ENCODE results near the gene MRS2. TPM values are rescaled to one million over a fixed set of nuclear protein-coding genes. Genes with fewer than 3 reads are reported as not detected.
"Not testable (repeated sequence)": the region's sequence is repeated elsewhere in the genome, so short reads cannot be mapped to it uniquely, and the experiment has no call there.

The MRS2 gene
- total RNA-seq, 1 donor from 2014 or later, result 18.5 TPM

GRCh38 chr6:24374612-24375011, 28.1 kb upstream of the MRS2 start:
- TF ChIP-seq, protein P1, sequence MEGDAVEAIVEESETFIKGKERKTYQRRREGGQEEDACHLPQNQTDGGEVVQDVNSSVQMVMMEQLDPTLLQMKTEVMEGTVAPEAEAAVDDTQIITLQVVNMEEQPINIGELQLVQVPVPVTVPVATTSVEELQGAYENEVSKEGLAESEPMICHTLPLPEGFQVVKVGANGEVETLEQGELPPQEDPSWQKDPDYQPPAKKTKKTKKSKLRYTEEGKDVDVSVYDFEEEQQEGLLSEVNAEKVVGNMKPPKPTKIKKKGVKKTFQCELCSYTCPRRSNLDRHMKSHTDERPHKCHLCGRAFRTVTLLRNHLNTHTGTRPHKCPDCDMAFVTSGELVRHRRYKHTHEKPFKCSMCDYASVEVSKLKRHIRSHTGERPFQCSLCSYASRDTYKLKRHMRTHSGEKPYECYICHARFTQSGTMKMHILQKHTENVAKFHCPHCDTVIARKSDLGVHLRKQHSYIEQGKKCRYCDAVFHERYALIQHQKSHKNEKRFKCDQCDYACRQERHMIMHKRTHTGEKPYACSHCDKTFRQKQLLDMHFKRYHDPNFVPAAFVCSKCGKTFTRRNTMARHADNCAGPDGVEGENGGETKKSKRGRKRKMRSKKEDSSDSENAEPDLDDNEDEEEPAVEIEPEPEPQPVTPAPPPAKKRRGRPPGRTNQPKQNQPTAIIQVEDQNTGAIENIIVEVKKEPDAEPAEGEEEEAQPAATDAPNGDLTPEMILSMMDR (IDR thresholded peaks at IDR 0.05), result no peak
- no peak for DNase-seq (ENCODE audit: extremely low spot score, unreplicated experiment)
- no peak overlapping the region for H3K4me3 Mint-ChIP-seq (ENCODE audit: unreplicated experiment)
- H3K9me3 Mint-ChIP-seq (ENCODE audit: unreplicated experiment), result peaks cover 5% of the 10 kb centered on the region
- peaks cover 26% of the 10 kb centered on the region for H3K27me3 Mint-ChIP-seq (ENCODE audit: unreplicated experiment)
- no peaks in the 10 kb centered on the region for H3K36me3 Mint-ChIP-seq (ENCODE audit: unreplicated experiment)
- H3K27ac Mint-ChIP-seq (ENCODE audit: unreplicated experiment), result no peak overlapping the region
- H3K4me1 Mint-ChIP-seq (ENCODE audit: unreplicated experiment), result peaks cover 5% of the 10 kb centered on the region

GRCh38 chr6:24376871-24377270, 25.9 kb upstream of the MRS2 start:
- no peaks in the 10 kb centered on the region for H3K36me3 Mint-ChIP-seq (ENCODE audit: unreplicated experiment)
- H3K27me3 Mint-ChIP-seq (ENCODE audit: unreplicated experiment), result peaks cover 35% of the 10 kb centered on the region
- H3K9me3 Mint-ChIP-seq (ENCODE audit: unreplicated experiment), result peaks cover 5% of the 10 kb centered on the region
- DNase-seq (ENCODE audit: extremely low spot score, unreplicated experiment), result no peak
- H3K27ac Mint-ChIP-seq (ENCODE audit: unreplicated experiment), result no peak overlapping the region
- H3K4me1 Mint-ChIP-seq (ENCODE audit: unreplicated experiment), result peaks cover 5% of the 10 kb centered on the region
- TF ChIP-seq, protein P1 (IDR thresholded peaks at IDR 0.05), result no peak
- H3K4me3 Mint-ChIP-seq (ENCODE audit: unreplicated experiment), result no peak overlapping the region

DNA sequence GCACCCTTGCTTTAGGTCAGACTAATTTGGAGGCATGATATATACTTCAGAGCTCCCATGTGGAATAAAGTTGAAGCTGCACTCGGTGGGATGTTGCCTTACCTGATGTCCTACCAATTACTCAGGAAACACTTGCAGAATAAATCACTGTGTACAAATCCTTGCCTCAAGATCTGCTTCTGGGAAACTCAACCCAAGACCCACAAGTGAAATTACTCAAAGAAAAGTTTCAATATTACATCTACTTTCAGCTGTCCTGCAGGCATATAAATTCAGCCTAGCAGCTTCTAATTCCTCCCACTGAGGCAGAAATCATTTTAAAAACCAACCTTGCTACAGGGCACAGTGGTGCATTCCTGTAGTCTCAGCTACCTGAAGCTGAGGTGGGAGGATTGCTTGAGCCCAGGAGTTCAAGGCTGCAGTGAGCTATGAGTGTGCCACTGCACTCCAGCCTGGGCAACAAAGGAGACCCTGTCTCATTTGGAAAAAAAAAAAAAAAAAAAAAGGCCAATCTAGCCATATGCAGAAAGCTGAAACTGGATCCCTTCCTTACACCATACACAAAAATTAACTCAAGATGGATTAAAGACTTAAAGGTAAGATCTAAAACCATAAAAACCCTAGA, 24.2 kb upstream of the MRS2 start:
- peaks cover 5% of the 10 kb centered on the region for H3K4me1 Mint-ChIP-seq (ENCODE audit: unreplicated experiment)
- TF ChIP-seq, protein P1 (IDR thresholded peaks at IDR 0.05), result no peak
- no peak overlapping the region for H3K4me3 Mint-ChIP-seq (ENCODE audit: unreplicated experiment)
- no peak overlapping the region for H3K27ac Mint-ChIP-seq (ENCODE audit: unreplicated experiment)
- peaks cover 35% of the 10 kb centered on the region for H3K27me3 Mint-ChIP-seq (ENCODE audit: unreplicated experiment)
- no peaks in the 10 kb centered on the region for H3K9me3 Mint-ChIP-seq (ENCODE audit: unreplicated experiment)
- H3K36me3 Mint-ChIP-seq (ENCODE audit: unreplicated experiment), result peaks cover under 1% of the 10 kb centered on the region
- DNase-seq (ENCODE audit: extremely low spot score, unreplicated experiment), result no peak

DNA sequence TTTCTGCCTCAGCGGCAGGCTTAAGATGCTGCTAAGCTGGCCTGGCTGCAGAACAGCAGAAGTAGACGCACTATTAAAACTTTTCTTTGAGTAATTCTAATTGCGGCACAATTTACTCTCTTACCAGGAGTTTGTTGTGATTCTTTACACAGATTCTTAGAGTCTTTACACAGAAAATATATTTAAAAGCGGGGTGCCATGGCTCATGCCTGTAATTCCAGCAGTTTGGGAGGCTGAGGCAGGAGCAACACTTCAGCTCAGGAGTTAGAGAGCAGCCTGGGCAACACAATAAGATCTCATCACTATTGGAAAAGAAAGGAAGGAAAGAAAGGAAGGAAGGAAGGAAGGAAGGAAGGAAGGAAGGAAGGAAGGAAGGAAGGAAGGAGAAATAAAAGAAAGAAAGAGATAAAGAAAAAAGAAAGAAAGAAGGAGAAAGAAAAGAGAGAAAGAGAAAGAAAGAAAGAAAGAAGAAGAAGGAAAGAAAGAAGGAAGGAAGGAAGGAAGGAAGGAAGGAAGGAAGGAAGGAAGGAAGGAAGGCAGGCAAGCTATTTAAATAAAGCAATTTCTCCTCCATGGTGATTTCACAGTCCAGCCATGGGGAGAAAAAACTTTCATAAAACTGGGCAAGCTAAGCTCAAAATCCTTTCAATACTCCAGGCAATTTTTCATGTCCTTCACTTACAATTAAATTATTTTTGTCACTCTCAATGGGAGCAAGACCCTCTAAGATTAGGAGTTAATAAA, 21.1 kb upstream of the MRS2 start:
- TF ChIP-seq, protein P1 (IDR thresholded peaks at IDR 0.05), result no peak
- H3K4me3 Mint-ChIP-seq (ENCODE audit: unreplicated experiment), result no peak overlapping the region
- H3K4me1 Mint-ChIP-seq (ENCODE audit: unreplicated experiment), result peaks cover 5% of the 10 kb centered on the region
- no peaks in the 10 kb centered on the region for H3K9me3 Mint-ChIP-seq (ENCODE audit: unreplicated experiment)
- no peak for DNase-seq (ENCODE audit: extremely low spot score, unreplicated experiment)
- peaks cover 2% of the 10 kb centered on the region for H3K36me3 Mint-ChIP-seq (ENCODE audit: unreplicated experiment)
- H3K27ac Mint-ChIP-seq (ENCODE audit: unreplicated experiment), result no peak overlapping the region
- H3K27me3 Mint-ChIP-seq (ENCODE audit: unreplicated experiment), result peaks cover 28% of the 10 kb centered on the region

DNA sequence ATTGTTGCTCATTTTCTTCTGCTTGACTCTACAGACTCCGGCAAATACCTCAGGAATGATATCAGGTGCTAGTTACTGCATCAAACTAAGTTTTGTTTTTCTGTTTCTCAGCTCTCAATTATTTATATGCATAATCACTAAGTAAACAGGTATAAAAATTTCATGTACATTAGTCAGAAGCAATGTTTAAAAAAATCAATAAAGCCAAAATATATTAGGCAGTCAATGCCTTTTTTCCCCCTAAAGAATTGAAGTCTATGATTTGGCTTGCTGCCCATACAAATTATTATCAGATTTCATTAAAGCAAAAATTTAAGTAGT, 20.6 kb upstream of the MRS2 start:
- Mint-ChIP-seq H3K4me3 (ENCODE audit: unreplicated experiment) (no peak overlapping the region), H3K27me3 (ENCODE audit: unreplicated experiment) (peaks cover 23% of the 10 kb centered on the region), H3K27ac (ENCODE audit: unreplicated experiment) (no peak overlapping the region), H3K4me1 (ENCODE audit: unreplicated experiment) (no peaks in the 10 kb centered on the region), H3K36me3 (ENCODE audit: unreplicated experiment) (peaks cover 2% of the 10 kb centered on the region), H3K9me3 (ENCODE audit: unreplicated experiment) (no peaks in the 10 kb centered on the region)
- TF ChIP-seq, protein P1 (IDR thresholded peaks at IDR 0.05), result no peak
- no peak for DNase-seq (ENCODE audit: extremely low spot score, unreplicated experiment)

- DNase-seq (ENCODE audit: extremely low spot score, unreplicated experiment); H3K4me3 Mint-ChIP-seq (ENCODE audit: unreplicated experiment); H3K36me3 Mint-ChIP-seq (ENCODE audit: unreplicated experiment); H3K4me1 Mint-ChIP-seq (ENCODE audit: unreplicated experiment); H3K9me3 Mint-ChIP-seq (ENCODE audit: unreplicated experiment); H3K27ac Mint-ChIP-seq (ENCODE audit: unreplicated experiment): not testable (repeated sequence)
- H3K27me3 Mint-ChIP-seq (ENCODE audit: unreplicated experiment), result peaks cover 22% of the 10 kb centered on the region
Observed at GRCh38 chr6:24382891-24383494, 19.7 kb upstream of the MRS2 start.

DNA sequence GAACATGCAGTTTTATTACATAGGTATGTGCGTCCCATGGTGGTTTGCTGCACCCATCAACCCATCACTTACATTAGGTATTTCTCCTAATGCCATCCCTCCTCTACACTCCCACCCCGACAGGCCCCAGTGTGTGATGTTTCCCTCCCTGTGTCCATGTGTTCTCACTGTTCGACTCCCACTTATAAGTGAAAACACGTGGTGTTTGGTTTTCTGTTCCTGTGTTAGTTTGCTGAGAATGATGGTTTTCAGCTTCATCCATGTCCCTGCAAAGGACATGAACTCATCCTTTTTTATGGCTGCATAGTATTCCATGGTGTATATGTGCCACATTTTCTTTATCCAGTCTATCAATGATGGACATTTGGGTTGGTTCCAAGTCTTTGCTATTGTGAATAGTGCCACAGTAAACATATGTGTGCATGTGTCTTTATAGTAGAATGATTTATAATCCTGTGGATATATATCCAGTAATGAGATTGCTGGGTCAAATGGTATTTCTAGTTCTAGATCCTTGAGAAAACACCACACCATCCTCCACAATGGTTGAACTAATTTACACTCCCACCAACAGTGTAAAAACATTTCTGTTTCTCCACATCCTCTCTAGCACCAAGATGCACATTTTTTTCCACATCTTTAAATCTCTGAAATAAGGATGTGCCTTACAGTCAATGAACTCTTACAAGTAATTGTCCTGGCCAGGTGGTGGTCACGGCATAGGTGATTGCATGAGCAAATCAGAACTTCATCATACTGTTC, 18.2 kb upstream of the MRS2 start:
- H3K9me3 Mint-ChIP-seq (ENCODE audit: unreplicated experiment); H3K36me3 Mint-ChIP-seq (ENCODE audit: unreplicated experiment); H3K27ac Mint-ChIP-seq (ENCODE audit: unreplicated experiment); H3K4me3 Mint-ChIP-seq (ENCODE audit: unreplicated experiment); H3K4me1 Mint-ChIP-seq (ENCODE audit: unreplicated experiment); DNase-seq (ENCODE audit: extremely low spot score, unreplicated experiment): not testable (repeated sequence)
- H3K27me3 Mint-ChIP-seq (ENCODE audit: unreplicated experiment), result peaks cover 12% of the 10 kb centered on the region
